Adrenal gland (tissue), 5 donors: ENCODE results near the gene AIFM2.

Experiments
- CTCF ChIP-seq, 6 experiments: fragments of 450-650 bp in 4 of 6; fragments of 200-600 bp in 2 of 6; sonication (generic) in 1 of 6; IDR thresholded peaks; 1 replicate in 5 of 6; 2 replicates in 1 of 6; pipeline versions ENCODE4 v1.5.1 to v1.8.0; 2016 to 2021; ENCODE audit warnings: antibody characterized with exemption in 6 of 6, mild to moderate bottlenecking in 2 of 6, moderate library complexity in 1 of 6
- POLR2A ChIP-seq, 2 donors: fragments of 450-650 bp; IDR thresholded peaks; one replicate each; pipeline ENCODE4 v1.6.1; 2017; ENCODE audit warnings: antibody characterized with exemption in 2 of 2, mild to moderate bottlenecking in 2 of 2, moderate library complexity in 1 of 2
- donor health status: DM: no; HTN: no; CAD: no.

- no peak for TF ChIP-seq CTCF (IDR thresholded peaks at IDR 0.05)
- TF ChIP-seq POLR2A (IDR thresholded peaks at IDR 0.05): no peak
Observed at GRCh38 chr10:70162151-70162891, 29.7 kb upstream of the AIFM2 start.
